NCI-H2029 treated with DMSO at 0.1 percent for 48 hours (cell line): ENCODE measurements around the gene RAB31.
"Not testable (repeated sequence)": the region's sequence is repeated elsewhere in the genome, so short reads cannot be mapped to it uniquely, and the experiment has no call there.

Experiments
- DNase-seq: peaks from one replicate; lab custom pipeline; 2025; lab: John Stamatoyannopoulos, UW

RAB31 gene

DNA sequence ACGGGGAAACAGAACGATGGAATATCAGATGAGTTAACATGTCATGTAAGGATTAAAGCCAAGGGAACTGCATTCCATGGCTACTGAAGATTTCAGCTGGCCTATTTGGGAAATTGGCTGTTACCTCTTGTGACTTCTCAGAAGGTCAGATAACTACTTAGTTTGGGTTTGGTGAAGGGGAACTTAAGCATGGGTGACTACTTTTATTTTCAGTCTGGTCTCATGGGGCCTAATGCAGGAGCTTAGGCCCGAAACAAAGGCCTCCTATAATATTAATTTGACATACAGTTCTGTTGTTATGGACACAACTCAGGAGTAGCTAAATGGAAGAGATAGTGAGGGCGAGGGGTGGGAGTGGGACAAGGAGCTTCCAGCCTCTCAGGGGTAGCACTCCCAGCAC, 133.7 kb downstream of the RAB31 start:
- no peak for DNase-seq

DNA sequence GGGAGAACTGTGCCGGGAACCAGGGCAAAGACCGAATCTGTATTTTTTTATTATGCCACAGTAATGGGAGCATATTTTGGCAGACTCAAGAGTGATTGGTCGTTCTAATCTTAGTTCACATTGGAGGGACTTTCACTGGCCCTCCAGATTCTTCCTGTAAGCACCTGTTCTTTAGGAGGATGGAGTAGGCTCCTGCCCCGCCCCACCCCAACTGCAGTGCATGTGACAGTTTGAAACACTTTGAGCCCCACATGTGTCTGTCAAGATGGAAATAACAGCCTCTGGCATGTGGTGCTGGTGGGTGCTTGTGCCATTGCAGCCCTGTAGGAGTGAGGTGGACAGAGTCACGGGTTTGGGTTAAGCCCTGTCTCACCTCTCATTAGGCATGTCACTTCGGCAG, 134.3 kb downstream of the RAB31 start:
- no peak for DNase-seq

DNA sequence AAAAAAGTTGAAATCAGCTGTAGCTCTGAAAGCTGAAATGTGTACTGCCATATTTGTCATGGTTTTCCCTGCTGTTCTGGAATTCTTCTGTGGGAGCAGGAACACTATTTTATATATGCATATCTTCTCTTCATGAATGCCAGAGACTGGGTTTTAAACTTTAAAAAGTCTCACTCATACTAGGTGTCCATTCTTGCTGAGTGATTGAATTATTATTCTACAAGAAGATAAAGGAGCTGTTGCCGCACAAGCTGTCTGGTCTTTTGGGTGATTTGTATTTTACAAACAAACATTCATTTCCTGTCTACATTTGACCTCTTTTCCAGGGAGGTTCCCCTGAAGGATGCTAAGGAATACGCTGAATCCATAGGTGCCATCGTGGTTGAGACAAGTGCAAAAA, 137.2 kb downstream of the RAB31 start:
- no peak for DNase-seq

DNA sequence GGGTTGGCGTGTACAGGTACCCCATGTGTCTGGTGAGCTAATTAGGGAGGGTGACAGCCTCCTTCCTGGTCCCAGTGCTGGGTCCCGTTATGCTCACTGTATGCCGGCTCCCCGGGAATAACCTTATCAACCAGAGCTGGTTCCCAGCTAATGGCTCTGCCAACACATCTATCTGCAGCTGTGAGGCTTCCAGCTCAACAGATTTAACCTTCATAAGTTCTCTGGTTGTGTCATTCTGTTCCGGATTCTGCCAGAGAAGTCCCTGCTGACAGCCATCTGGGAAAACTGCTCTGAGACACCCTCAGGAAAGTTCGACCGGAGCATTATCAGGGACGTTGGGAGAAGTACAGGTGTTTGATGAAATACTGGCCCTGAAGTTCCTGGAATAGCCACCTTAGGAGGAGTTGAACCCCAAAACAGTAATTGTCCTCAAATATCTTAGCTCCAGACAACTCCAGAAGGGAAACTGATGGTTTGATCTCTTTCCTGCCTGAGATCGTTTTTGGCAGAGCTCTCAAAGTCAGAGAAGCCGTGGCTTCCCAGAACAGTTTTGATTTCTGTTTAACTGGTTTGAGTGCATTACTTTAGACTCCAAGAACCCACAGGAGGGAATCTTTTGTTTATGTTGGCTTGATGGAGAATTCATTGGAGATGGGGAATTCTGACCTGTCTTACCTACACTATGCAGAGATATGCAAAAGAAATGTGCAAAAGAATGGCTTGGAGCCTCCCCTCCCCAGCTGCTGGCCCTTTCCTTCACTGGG, 138.2 kb downstream of the RAB31 start:
- no peak for DNase-seq

DNA sequence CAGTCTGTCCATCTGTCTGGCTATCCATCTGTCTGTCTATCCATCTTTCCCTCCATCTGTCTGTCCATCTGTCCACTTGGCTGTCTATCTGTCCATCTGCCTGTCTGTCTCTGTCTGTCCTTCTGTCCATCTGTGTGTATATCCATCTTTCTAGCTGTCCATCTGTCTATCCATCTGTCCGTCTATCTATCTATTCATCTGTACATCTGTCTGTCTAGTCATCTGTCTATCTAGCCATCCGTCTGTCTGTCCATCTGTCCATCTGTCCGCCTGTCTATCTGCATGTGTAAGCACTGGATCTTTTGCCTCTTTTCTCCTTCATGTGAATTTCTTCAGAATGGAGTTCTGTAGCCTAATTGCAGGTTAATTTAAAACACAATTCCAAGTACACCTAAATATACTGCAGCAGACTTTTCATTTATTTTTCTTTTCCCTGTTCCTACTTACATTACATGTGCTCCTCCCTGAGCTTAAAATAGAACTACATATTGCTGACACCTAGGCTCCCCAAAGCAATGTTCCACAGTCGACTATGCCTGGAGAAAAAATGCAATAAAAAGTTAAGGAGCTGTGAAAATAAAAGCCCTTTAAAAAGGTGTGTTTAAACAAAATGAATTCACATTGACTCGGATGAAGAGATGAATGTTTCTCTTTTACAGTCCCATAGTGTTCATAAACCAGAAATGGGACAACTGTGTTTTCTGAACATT, 140.2 kb downstream of the RAB31 start:
- DNase-seq = no peak

DNA sequence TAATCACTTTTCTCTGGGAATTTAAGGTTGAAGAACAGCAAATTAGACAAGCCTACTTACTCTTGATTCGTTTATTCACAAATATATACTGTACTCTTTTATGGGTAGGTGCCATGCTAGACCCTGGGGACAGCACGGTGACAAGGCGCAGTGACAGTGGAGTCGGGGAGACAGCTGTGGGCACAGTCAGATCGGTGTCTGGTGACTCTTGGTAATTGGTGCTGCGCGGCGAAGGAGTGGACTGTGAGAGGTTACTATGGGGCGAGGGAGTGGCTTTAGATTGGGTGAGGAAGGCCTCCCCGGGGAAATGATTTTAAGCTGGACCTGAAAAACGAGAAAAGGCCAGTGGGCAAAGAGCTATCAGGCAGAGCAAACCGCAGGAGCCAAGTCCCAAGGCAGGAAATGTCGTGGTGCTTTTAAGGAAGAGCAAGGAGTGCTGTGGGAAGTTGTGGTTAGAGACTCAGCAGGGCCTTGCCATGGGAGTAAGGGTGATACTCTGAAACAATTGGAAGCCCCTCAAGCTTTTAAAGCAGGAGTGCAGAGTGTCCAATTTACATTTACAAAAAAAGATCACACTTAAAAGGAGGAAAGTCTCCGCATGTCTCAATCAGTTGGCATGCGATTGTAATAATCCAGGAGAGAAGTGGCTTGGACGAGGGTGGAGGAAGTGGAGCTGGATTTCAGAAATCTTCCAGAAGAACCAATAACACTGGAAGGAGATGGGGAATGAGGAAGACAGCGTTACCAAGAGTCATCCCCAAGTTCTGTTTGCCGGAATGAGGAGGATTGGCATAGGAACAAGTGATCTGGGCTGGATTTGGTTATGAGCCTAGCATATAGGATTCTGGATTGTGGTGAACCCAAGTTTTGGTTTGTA, 141.5 kb downstream of the RAB31 start:
- DNase-seq = no peak

DNA sequence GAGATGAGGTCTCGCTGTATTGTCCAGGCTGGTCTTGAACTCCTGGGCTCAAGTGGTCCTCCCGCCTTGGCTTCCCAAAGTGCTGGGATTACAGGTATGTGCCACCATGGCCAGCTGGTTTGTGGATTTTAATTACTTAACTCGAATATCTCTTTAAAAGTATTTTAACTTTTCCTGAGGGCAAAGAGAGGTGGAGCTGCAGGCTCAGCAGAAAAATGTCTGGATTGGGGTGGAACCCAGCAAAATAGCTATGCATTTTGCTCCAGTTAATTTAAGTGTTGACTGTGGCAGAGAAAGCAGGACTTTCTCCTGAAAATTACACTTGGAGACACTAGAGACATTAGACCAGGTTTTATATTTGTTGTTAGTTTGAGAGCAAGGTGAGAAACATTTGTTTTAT, 142.2 kb downstream of the RAB31 start:
- no peak for DNase-seq

DNA sequence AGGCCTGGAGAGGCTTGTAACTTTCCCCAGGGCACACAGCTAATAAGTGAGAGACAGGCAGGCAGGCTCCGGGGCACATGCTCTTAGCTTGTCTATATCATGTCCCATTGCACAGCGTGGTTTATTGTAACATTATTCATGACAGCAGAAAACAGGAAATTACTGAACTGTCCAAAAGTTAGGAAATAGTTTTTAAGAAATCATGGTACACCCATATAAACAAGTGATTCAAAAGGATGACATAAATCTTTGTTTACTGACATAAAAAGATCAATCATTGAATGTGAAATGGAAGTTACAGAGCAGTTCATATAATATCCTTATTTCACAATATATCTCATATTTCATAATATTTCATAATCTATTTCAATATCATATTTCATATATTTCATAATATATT, 143.4 kb downstream of the RAB31 start:
- no peak for DNase-seq

DNA sequence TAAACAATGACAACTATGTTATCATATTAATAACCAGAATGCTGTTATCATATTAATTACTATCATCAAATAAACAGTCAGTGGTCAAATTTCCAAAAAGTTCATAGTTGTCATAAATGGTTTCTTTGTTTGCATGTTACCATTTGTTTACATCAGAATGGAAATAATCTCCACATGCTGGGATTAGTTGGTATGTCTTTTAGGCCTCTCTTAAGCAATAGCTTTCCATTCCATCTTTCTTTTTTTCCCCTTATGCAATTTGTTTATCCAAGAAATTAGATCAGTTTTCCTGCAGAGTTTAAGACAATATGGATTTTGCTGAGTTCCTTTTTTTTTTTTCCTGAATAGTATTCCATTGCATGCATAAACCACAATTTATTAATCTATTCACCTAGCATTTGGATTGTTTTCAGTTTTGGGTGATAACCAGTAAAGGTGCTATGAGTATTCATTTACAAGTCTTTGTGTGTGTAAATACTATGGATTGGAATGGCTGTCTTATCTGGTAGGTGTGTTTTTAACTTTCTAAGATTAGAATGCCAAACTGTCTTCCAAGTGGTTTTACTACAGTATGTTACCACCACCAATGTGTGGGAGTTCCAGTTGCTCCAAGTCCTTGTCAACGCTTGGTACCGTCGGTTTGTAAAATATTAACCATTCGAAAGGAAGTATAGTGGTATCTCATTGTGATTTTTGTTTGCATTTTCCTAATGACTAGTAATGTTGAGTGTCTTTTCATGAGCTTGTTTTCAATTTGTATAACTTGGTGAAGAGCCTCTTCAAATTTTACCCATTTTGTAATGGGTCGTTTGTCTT, 144.4 kb downstream of the RAB31 start:
- no peak for DNase-seq

DNA sequence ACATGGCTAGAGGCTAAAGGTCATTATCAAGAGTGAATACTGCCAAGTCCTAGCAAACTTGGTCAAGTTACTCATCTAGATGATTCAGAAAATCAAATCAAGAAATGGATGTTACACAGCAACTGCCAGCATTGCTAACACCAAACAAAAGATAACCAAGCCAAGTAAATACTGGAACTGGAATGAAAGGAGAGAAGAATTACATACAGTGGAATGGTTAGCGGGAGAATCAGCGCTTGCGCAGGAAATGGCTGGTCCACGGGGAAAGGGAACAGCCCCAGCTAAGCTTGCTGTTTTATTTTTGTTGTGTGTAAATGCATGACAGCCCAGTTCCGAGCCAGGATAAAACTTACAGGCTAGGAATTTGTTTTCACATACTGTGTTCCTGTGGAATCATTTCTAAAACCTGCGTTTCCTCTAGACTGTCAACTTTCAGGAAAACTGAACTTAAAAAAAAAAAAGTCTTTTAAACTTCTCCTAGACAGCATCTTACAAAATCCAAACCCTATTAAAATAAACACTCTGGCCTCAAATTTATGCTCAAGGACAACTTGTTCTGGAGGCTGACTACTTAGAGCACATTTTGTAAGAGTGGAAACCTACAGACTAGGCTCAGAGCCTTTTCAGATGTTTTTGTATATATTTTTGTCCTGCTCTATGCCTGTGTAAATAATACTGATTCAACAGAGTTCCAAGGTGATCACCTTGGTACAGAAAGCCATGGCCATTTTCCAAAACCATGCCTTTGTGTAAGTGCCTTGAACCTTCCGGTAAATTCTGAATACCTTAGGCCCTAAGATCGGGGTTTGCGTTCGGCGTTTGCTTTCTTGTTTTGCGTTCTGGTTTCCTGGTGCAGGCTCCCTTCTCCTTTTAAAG, 146.9 kb downstream of the RAB31 start:
- no peak for DNase-seq

DNA sequence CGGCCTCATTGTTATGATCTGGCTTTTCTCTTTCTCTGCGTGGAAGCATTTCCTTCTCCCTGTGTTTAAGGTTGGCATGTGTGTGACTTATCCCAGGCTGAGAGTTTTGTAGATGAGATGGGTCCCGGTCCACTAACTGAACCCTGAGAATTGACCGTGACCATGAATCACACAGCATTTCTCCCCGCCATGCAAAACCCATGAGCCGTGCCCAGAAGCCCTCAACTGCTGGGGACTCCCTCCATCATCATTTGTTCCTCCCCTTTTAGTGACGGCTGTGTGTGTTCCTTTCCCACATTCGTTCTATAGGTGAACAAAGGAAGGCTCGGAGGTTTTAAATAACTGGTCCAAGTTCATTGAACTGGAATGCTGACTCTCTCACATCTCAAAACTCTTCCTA, 147.6 kb downstream of the RAB31 start:
- DNase-seq = no peak

DNA sequence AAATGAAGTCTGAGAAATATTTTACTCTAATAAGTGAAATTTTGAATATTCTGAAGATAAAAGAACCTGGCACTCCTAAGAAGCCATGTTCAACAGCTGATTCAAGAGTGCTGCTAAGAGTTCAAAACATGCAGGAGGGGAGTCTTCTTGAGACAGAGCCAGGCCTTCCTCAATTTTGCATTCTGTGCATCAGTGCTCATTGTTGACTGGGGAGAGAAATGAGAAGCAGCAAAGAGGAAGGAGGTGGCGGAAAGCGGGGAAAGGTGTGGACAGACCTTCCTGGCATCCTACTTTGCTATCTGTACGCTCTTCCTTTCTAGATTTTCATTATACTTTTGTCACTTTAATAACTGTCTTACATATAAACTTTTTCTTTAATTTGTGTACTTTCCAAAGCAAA, 148.0 kb downstream of the RAB31 start:
- DNase-seq = no peak

DNA sequence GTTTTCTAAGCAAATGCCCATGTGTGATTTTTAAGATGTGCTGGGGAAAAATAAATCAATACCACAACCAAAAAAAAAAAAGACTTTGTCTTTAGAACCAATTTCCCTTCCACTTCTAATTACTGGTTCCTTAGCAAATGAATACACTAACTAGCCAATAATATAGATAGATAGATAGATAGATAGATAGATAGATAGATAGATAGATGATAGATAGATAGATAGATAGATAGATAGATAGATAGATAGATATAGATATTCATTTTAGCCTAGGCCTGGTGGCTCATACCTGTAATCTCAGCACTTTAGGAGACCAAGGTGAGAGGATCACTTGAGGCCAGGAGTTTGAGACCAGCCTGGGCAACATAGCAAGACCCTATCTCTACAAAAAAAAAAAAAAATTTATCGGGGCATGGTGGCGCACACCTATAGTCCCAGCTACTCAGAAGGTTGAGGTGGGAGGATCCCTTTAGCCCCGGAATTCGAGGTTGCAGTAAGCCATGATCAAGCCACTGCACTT, 149.4 kb downstream of the RAB31 start:
- DNase-seq = not testable (repeated sequence)

DNA sequence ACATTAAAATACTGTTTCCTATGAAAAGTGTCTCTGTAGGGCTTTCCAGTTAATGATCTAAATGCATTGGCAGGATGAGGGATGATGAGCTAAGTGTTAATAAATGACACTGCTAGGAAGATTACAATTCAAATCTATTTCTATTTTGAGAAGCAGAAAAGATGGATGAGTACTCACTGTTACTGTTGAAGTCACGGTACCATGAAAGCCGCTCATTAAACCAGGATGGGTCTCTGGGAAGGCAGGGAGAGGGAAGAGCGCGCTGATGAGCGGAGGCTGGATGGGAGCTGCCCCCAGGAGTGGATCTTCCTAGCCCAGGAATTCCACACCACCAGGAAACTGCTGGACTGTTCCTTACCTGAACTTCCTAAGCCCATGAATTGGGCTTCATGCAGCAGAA, 150.5 kb downstream of the RAB31 start:
- DNase-seq = no peak

DNA sequence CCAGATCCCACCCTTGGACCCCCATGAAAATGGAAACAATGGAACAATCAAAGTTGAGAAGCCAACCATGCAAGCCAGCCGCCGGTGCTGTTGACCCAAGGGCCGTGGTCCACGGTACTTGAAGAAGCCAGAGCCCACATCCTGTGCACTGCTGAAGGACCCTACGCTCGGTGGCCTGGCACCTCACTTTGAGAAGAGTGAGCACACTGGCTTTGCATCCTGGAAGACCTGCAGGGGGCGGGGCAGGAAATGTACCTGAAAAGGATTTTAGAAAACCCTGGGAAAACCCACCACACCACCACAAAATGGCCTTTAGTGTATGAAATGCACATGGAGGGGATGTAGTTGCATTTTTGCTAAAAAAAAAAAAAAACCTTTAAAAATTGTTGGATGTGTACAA, 151.1 kb downstream of the RAB31 start:
- no peak for DNase-seq

DNA sequence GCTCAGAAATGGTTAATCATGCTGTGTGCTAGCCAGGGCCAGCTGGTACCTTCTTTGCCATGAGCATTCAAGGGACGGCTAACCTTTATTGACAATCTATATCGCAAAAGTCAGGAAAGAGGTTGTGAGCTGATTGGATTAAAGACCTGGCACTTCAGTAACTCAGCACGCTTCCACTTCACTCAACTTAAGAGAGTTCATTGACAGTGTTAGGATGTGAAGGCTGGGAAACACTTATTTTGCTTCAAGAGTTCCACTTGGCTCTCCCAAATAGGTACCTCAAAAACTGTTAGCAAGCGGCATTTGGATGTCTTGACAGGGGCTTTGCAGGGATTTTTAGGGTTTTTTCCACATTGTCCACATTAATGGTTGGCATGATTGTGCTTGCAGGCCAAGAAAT, 152.6 kb downstream of the RAB31 start:
- no peak for DNase-seq

DNA sequence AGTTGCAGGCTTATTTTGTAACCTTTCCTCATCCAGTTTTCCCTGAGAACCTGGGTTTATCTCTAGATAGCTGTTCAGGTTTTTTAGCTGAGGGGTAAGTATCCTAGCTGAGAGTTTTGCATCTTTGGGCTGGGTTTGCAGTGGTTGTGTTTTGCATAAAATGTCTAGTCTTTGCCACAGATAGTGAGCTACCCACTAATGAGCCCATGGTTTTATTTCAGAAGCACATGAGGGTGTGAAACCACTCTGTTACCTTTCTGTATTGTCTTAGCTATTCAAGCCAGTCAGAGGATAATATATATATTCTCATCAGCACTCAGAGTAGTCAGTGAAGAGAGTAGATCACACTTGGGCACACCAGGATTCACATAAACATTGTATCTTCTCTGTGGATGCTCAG, 153.1 kb downstream of the RAB31 start:
- no peak for DNase-seq

DNA sequence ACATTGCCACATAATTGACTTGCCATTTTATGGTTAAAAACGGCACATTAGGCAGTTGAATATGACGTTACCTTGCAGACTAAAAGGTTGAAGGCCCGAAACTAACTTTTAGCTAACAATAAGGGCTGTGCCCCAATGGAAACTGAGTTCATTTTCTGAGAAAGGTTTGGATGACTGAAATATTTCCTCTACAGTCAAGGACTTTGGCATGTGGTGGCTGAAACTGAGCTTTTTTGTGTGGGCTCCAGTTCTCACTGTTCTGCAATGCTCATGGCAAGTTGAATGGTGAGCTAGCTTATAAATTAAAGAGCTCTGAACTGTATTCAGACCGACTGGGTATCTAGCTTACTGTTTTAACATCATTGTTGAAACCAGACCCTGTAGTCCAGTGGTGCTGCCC, 153.8 kb downstream of the RAB31 start:
- no peak for DNase-seq

DNA sequence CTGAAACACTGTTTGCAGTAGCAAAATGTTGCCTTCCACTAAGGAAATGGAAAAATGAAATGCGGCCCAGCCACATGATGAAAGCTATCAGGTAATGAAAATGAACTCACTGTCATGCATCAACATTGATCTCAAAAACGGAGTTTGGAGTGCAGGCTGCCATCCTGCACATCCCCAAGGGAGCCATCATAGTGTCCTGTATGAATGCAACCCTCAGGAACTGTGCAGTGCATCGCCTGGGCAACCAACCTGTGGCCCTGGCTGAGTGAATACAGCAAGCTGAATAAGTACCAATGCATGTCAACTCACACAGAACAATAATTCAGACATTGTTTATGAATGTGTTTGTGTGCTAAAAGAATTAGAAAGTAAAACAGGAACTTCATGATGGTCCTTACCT, 154.6 kb downstream of the RAB31 start:
- no peak for DNase-seq

DNA sequence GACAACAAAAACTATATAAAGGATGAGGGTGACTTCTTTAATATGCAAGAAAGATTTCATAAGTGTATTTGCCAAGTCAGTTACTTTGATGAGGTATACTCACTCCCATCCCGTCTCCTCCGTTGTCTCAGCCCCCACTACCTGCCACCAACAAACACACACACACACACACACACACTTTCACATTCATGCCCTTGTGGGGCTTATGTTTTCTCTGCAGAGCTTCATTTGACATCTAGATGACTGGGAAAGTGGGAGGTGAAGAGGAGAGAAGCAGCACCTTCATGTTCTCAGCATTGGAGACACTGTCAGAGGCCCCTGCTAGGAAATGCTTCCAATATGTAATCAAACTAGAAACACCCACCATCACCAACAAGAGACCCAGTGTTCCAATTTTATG, 155.2 kb downstream of the RAB31 start:
- DNase-seq = no peak
